Choroid plexus epithelial cell (primary cell): ENCODE results near the gene CBARP.

Experiments used
- DNase-seq: peaks from one replicate; pipeline ENCODE4 v3.0.0-alpha.2; 2010; ENCODE audit warnings: low read depth
- H3K4me3 ChIP-seq: 2 replicates; pipeline ENCODE4 v1.5.1; 2011; ENCODE audit warnings: low read depth, mild to moderate bottlenecking, control low read depth, low read length, moderate library complexity
- TF ChIP-seq, protein P1 (sequence below): conservative IDR thresholded peaks from 2 replicates; pipeline ENCODE4 v1.5.1; 2011; ENCODE audit warnings: low read depth, mild to moderate bottlenecking, control low read depth, inconsistent platforms, low read length, moderate library complexity

Gene CBARP

DNA sequence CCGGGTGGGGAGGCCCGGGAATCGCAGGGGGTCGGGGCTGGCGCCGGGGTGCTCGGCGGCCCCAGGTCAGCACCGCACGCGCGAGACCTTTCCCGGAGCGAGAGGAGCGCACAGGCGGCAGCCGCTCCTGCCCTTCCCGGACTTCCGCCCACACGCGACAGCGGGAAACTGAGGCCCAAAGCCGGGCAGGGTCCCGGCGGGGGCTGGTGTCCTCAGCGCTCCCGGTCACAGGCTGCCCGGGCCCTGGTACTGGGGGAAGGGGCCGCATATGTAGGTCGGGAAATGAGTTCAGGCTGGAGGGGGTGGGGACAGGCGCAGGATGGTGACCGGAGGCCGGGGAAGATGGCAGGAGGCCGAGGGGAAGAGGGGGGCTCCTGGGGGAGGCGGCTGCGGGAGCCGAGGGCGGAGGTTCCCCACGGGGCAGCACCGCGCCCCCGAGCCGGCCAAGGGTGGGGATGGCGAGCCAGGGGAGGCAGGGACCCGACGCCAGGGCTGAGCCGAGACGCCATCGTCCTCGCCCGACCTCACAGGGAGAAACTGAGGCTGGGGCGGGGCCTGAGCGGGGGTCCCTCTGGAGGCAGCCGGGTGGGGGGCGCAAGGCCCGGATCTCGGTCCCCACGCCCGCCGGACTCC lies 662 bp downstream of the CBARP start:
- DNase-seq = no peak
- TF ChIP-seq, protein P1, sequence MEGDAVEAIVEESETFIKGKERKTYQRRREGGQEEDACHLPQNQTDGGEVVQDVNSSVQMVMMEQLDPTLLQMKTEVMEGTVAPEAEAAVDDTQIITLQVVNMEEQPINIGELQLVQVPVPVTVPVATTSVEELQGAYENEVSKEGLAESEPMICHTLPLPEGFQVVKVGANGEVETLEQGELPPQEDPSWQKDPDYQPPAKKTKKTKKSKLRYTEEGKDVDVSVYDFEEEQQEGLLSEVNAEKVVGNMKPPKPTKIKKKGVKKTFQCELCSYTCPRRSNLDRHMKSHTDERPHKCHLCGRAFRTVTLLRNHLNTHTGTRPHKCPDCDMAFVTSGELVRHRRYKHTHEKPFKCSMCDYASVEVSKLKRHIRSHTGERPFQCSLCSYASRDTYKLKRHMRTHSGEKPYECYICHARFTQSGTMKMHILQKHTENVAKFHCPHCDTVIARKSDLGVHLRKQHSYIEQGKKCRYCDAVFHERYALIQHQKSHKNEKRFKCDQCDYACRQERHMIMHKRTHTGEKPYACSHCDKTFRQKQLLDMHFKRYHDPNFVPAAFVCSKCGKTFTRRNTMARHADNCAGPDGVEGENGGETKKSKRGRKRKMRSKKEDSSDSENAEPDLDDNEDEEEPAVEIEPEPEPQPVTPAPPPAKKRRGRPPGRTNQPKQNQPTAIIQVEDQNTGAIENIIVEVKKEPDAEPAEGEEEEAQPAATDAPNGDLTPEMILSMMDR = no peak
- peak overlapping the region; percentile 70 for H3K4me3 ChIP-seq

DNA sequence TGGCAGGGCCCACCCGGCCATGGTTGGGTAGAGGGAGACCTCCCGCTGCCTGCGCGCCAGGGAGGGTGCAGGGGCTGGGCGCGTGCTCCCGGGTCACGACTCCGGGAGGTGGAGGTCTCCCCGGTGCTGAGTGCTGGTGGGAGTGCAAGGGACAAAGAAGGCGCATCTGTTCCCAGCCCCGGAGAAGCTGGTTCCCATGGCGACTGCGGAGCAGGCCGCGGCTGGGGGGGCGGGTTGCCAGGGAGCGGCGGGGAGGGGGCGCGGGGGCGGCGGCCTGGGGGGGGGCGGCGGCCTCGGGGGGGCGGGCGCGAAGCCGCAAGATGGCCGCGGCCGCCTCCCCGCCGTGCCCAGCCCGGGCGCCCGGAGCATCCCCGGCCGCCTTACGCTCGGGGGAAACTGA lies 1.2 kb downstream of the CBARP start:
- peak overlapping the region; percentile 70 for H3K4me3 ChIP-seq
- TF ChIP-seq, protein P1 = no peak
- no peak for DNase-seq

DNA sequence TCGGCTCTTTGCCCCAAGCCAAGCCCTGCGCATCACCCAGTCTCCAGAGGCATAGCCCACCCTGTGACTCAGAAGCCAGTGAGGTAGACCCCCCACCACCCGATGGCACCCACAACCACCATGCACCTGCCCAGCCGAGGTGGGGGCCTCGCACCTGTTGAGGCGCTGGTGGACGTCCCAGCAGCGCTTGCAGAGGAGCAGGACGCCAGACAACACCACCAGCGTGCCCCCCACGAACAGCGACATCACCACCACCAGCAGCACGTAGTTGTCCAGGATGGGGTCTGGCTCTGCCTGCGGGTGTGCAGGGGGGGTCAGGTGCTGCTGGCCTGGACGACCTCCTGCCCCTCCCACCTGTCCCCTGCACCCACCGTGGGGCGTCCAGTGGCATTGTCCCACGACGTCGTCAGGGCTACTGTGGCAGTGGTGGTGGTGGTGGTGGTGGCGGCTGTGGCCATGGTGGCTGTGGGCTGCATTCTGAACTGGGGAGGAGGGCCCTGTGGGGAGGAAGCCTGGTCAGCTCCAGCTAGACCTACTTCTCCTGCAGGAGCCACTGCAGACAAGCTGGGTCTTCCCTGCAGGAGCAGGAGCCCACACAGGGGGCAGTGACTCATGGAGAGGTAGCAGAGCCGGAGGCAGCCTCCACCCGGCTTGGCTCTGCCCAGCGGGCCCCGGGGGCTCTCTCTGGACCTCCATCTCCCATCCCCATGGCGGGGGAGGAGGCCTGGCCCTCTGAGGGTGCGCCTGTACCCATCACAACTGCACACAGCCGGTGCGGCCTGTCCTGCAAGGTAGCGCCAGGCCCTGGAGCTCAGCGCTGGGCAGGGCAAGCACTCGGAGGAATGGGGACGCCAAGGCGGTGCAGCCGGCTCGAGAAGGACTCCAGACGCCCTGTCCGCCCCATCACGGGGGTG lies 1.9 kb downstream of the CBARP start:
- H3K4me3 ChIP-seq = peak overlapping the region; percentile 49
- DNase-seq = peak; percentile 61
- TF ChIP-seq, protein P1 = no peak

DNA sequence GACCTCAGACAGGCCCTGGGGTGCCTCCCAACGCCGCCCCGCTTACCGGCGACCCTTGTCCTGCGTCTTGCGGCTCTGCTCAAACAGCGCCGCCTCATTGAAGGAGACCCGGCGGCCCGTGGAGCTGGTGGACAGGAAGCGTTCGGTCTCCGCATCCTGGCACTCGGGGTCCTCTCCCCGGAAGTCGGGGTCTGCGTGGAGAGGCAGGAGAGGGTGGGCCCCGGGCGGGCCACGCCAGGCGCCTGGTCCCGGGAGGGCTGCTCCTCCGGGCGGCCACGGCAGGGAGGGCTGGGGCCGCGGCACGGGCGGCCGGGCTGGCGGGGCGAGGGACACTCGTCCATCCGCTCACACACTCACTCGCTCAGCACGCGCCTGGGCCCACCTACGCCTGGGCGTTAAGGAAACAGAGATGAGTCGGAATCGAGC lies 2.8 kb downstream of the CBARP start:
- no peak overlapping the region for H3K4me3 ChIP-seq
- DNase-seq = no peak
- TF ChIP-seq, protein P1 = no peak

DNA sequence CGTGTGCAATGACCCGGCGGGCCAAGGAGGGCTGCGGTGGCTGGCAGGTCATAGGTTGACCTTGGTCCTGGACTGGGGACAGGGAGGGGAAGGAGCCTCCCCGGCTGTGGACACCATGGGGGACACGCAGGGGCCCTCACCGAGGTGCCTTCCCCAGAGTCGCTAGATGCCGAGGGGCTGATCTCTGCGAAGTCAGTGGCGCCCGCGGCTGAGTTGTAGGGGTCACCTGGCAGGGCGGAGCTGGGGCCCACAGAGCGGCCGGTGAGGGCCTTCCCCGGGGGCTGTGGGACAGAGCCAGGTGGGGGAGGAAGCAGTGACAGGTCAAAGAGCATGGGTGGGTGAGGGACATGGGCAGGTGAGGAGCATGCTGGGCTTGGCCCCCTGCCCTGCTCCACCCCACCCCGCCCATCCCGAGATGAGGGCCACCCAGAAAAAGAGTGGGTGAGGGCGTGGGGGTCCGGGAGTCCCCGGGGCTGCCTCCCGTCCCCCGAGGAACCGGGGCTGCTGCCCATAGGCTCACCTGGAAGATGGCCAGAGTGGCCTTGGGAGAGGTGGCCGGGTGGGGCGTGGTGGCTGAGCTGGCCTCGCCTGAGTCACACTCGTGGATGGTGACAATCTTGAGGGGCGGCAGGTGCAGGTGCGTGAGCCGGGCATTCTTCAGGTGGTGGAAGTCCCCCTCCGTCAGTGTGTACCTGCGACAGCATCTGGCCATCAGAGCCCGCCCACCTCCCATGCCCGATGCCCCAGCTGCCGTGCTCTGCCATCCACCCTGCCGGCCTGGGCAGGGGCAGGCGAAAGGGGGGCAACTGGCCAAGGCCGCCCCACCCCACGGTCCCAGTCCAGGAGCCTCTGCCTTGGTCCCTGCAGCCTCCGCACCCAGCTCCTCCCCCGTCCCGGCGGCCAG lies 3.5 kb downstream of the CBARP start:
- no peak for DNase-seq
- H3K4me3 ChIP-seq = no peak overlapping the region
- TF ChIP-seq, protein P1 = no peak

DNA sequence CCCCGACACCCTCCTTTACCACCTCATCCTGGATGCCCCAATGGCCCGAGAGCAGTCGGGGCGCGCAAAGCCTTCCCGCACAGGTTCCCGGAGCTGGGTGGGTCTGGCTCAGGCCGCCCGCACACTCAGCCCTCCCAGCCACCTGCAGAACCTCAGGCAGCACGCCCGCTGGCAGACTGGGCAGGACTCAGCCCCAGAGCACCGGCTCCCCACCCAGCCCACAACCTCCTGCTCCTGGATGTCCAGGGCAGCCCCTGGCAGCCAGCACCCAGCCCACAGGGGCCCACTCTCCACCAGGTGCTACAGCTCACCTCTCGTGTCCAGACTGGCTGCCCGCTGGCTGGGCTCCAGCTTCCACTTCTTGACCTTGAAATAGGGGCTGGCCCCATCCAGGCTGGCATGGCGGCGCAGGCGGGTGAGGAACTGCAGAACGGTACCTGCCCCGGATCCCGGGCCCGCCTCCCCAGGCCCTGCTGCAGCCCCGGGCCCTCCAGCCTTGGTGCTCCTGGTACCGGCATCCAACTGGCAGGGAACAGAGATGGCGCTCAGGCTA lies 4.6 kb downstream of the CBARP start:
- TF ChIP-seq, protein P1 = no peak
- no peak for DNase-seq
- no peak overlapping the region for H3K4me3 ChIP-seq
